Spleen (tissue), 11 donors: ENCODE measurements around the gene GMDS. TPM values are rescaled to one million over a fixed set of nuclear protein-coding genes. Genes with fewer than 3 reads are reported as not detected.

Experiments used
- DNase-seq: peaks from one replicate; pipeline ENCODE4 v3.0.0-alpha.2; 2020
- H3K27ac ChIP-seq, 8 donors: fragments of 200-600 bp; sonication (generic) in 7 of 8; 1 replicate in 4 of 8; 2 replicates in 4 of 8; pipeline versions ENCODE4 v1.5.0 to v1.8.0; 2016 to 2021; ENCODE audit warnings: inconsistent platforms in 4 of 8, mild to moderate bottlenecking in 4 of 8, moderate library complexity in 1 of 8
- H3K27me3 ChIP-seq, 7 donors: fragments of 200-600 bp; sonication (generic) in 6 of 7; replicated peaks in 1 of 7; 1 replicate in 4 of 7; 2 replicates in 3 of 7; pipeline versions ENCODE4 v1.5.0 to v1.8.0; 2016 to 2021; ENCODE audit warnings: inconsistent platforms in 3 of 7, mild to moderate bottlenecking in 1 of 7
- H3K36me3 ChIP-seq, 6 donors: fragments of 200-600 bp; sonication (generic) in 5 of 6; 1 replicate in 4 of 6; 2 replicates in 2 of 6; pipeline versions ENCODE4 v1.5.0 to v1.8.0; 2016 to 2021; ENCODE audit warnings: inconsistent platforms in 2 of 6
- H3K4me1 ChIP-seq, 6 donors: fragments of 200-600 bp; sonication (generic) in 5 of 6; 1 replicate in 3 of 6; 2 replicates in 3 of 6; pipeline versions ENCODE4 v1.5.0 to v1.8.0; 2016 to 2021; ENCODE audit warnings: inconsistent platforms in 3 of 6
- H3K4me3 ChIP-seq, 8 donors: fragments of 200-600 bp; sonication (generic) in 7 of 8; 1 replicate in 4 of 8; 2 replicates in 4 of 8; pipeline versions ENCODE4 v1.5.0 to v1.8.0; 2016 to 2021; ENCODE audit warnings: inconsistent platforms in 4 of 8, mild to moderate bottlenecking in 4 of 8, moderate library complexity in 2 of 8
- H3K9me3 ChIP-seq, 8 donors: fragments of 200-600 bp; sonication (generic) in 7 of 8; 1 replicate in 4 of 8; 2 replicates in 4 of 8; pipeline versions ENCODE4 v1.5.0 to v1.8.0; 2016 to 2021; ENCODE audit warnings: inconsistent platforms in 4 of 8
- CTCF ChIP-seq, 11 experiments: fragments of 200-600 bp in 7 of 11; fragments of 450-650 bp in 4 of 11; sonication (generic) in 4 of 11; IDR thresholded peaks in 8 of 11; conservative IDR thresholded peaks in 3 of 11; 1 replicate in 7 of 11; 2 replicates in 4 of 11; pipeline versions ENCODE4 v1.4.0 to v1.8.0; 2016 to 2021; ENCODE audit warnings: antibody characterized with exemption in 11 of 11, inconsistent platforms in 4 of 11, mild to moderate bottlenecking in 1 of 11
- POLR2A ChIP-seq, 3 donors: fragments of 450-650 bp; IDR thresholded peaks; one replicate each; pipeline ENCODE4 v1.5.1; 2017; ENCODE audit warnings: antibody characterized with exemption in 3 of 3, mild to moderate bottlenecking in 1 of 3
- POLR2AphosphoS5 ChIP-seq, 3 donors: sonication (generic); formaldehyde crosslinking; IDR thresholded peaks; one replicate each; pipeline ENCODE4 v1.5.1; 2017; ENCODE audit warnings: antibody characterized with exemption in 3 of 3
- WGBS, 5 donors: extraction: QIAGEN DNeasy Blood & Tissue Kit in 3 of 5; methylation state at CpG; one replicate each; pipeline versions ENCODE4 v1.1.5 to v1.1.7; 2013 to 2018; 5-methylcytosine and 5-hydroxymethylcytosine counted together
- intact Hi-C: fragments of 100-400 bp; cut with DNase I; formaldehyde crosslinking; loops from one replicate; pipeline ENCODE4 v1.15.0; 2023; ENCODE audit warnings: low total_unique reads
- polyA plus RNA-seq, 3 donors: library from polyadenylated mRNA; stranded (reverse); fragments of 200-250 nt; gene quantifications; one replicate each; pipeline ENCODE4 v1.2.1, GENCODE V29; 2013
- total RNA-seq, 7 donors: library from RNA; depleted of rRNA in 3 of 7; stranded (reverse); fragments of >200 nt in 3 of 7; fragmentation: NEBNext Ultra II Directional in 4 of 7; extraction: Animal tissue kit (Norgen Biotek cat#: 25700) in 4 of 7; gene quantifications; one replicate each; pipeline versions ENCODE4 v1.1.0 to v1.2.1, GENCODE V29; 2016 to 2021
- donor health status: healthy with polysubstance abuse.
- donor health status: DM: no; HTN: no; CAD: no; lungs with moderate emphysema.
- donor health status: DM: no; HTN: no; CAD: no.
- donor health status: Bipolar disorder and iron deficiency.
- donor health status: healthy.
- donor health status: DM: no; HTN: no; CAD: no.
- donor health status: DM: yes; HTN: yes; CAD: no.

GMDS gene
- total and polyA plus RNA-seq, 10 donors: 9.1 to 30.8 (median 17.7) TPM

GRCh38 chr6:1986454-1987243 is 258.8 kb downstream of the GMDS start:
- Histone ChIP-seq H3K4me3 (no peak overlapping the region), H3K36me3 (no peaks in the 10 kb centered on the region), H3K27ac (no peak overlapping the region), H3K27me3 (no peaks in the 10 kb centered on the region), H3K4me1 (no peaks in the 10 kb centered on the region), H3K9me3 (peaks cover 0 to 44% (median 33%) of the 10 kb centered on the region in 8 donors)
- WGBS, 5 donors: 28 to 58% (median 44%) methylated on average over 1 of the region's 1 CpG
- intact Hi-C loops: no loop called here
- no peak for TF ChIP-seq POLR2A (IDR thresholded peaks at IDR 0.05)
- no peak for DNase-seq

- intact Hi-C loops: no loop called here
- no peak for DNase-seq
- no peak overlapping the region for H3K27ac ChIP-seq
- no peaks in the 10 kb centered on the region for H3K27me3 ChIP-seq
- H3K4me1 ChIP-seq: no peaks in the 10 kb centered on the region
- H3K9me3 ChIP-seq: peaks cover 0 to 66% (median 55%) of the 10 kb centered on the region in 8 donors
- H3K4me3 ChIP-seq: no peak overlapping the region
- no peaks in the 10 kb centered on the region for H3K36me3 ChIP-seq
- TF ChIP-seq CTCF (IDR thresholded peaks at IDR 0.05 in 8 of 11, conservative IDR thresholded peaks at IDR 0.05 in 3 of 11) (no peak), POLR2A (IDR thresholded peaks at IDR 0.05) (no peak), POLR2AphosphoS5 (IDR thresholded peaks at IDR 0.05) (no peak)
- WGBS, 5 donors: 91 to 97% (median 96%) methylated on average over 3 of the region's 3 CpGs
Observed at GRCh38 chr6:1984346-1984994, 260.9 kb downstream of the GMDS start.

GRCh38 chr6:1983850-1984249 is 261.6 kb downstream of the GMDS start:
- intact Hi-C loops: no loop called here
- 91 to 98% (median 96%) methylated on average over 1 of the region's 1 CpG for WGBS, 5 donors

GRCh38 chr6:1972962-1973361 is 272.4 kb downstream of the GMDS start:
- no peaks in the 10 kb centered on the region for H3K9me3 ChIP-seq
- H3K4me3 ChIP-seq: no peak overlapping the region
- TF ChIP-seq CTCF (IDR thresholded peaks at IDR 0.05 in 8 of 11, conservative IDR thresholded peaks at IDR 0.05 in 3 of 11) (no peak), POLR2AphosphoS5 (IDR thresholded peaks at IDR 0.05) (no peak), POLR2A (IDR thresholded peaks at IDR 0.05) (no peak)
- H3K4me1 ChIP-seq: no peaks in the 10 kb centered on the region
- intact Hi-C loops: loop anchor here (10.0 kb wide), 1 partner anchor 128 kb away; no protein-coding TSS in a partner anchor
- no peak for DNase-seq
- WGBS, 5 donors: 78 to 98% (median 90%) methylated on average over 3 of the region's 3 CpGs
- H3K36me3 ChIP-seq: peaks cover 0 to 3% (median 0%) of the 10 kb centered on the region in 6 donors
- H3K27ac ChIP-seq: peak overlapping the region in 1 of 8 donors; percentile 15
- no peaks in the 10 kb centered on the region for H3K27me3 ChIP-seq

More at GRCh38 chr6:1983850-1984249, 261.6 kb downstream of the GMDS start:
- Histone ChIP-seq H3K4me3 (no peak overlapping the region), H3K27ac (no peak overlapping the region), H3K4me1 (no peaks in the 10 kb centered on the region), H3K27me3 (no peaks in the 10 kb centered on the region), H3K9me3 (peaks cover 0 to 72% (median 60%) of the 10 kb centered on the region in 8 donors), H3K36me3 (no peaks in the 10 kb centered on the region)
- TF ChIP-seq CTCF (IDR thresholded peaks at IDR 0.05 in 8 of 11, conservative IDR thresholded peaks at IDR 0.05 in 3 of 11) (no peak), POLR2AphosphoS5 (IDR thresholded peaks at IDR 0.05) (no peak), POLR2A (IDR thresholded peaks at IDR 0.05) (no peak)
- DNase-seq: no peak
